Neural progenitor cell (in vitro differentiated cells): ENCODE measurements around the gene XPA.

ENCODE experiments used
- EZH2 ChIP-seq: fragments of 200-600 bp; sonication (generic); IDR thresholded peaks from 2 replicates; pipeline ENCODE4 v1.6.1; 2017; ENCODE audit warnings: antibody characterized with exemption, mild to moderate bottlenecking, moderate library complexity
- TF ChIP-seq, protein P1 (sequence below): fragments of 200-600 bp; sonication (generic); IDR thresholded peaks from 2 replicates; pipeline ENCODE4 v1.5.1; 2017; ENCODE audit warnings: antibody characterized with exemption, mild to moderate bottlenecking

DNA sequence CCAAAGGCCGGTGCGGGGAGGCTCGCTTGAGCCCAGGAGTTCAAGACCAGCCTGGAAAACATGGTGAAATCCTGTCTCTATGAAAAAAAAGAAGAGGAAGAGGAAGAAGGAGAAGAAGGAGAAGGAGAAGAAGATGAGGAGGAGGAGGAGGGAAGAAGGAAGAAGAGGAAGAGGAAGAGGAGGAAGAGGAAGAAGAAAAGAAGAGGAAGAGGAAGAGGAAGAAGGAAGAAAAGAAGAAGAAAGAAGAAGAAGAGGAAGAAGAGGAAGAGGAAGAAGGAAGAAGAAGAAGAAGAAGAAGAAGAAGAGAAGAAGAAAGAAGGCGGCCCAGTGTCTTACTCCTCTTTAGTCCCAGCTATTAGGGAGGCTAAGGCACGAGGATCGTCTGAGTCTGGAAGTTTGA lies 44.8 kb upstream of the XPA start:
- TF ChIP-seq, protein P1, sequence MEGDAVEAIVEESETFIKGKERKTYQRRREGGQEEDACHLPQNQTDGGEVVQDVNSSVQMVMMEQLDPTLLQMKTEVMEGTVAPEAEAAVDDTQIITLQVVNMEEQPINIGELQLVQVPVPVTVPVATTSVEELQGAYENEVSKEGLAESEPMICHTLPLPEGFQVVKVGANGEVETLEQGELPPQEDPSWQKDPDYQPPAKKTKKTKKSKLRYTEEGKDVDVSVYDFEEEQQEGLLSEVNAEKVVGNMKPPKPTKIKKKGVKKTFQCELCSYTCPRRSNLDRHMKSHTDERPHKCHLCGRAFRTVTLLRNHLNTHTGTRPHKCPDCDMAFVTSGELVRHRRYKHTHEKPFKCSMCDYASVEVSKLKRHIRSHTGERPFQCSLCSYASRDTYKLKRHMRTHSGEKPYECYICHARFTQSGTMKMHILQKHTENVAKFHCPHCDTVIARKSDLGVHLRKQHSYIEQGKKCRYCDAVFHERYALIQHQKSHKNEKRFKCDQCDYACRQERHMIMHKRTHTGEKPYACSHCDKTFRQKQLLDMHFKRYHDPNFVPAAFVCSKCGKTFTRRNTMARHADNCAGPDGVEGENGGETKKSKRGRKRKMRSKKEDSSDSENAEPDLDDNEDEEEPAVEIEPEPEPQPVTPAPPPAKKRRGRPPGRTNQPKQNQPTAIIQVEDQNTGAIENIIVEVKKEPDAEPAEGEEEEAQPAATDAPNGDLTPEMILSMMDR: no peak
- no peak for TF ChIP-seq EZH2
